Stimulated activated CD8-positive, alpha-beta memory T cell treated with anti-CD3 and anti-CD28 coated beads, Interleukin-15, amount 100 ng/mL, for 4 hours (primary cell): Measurements from ENCODE around the gene ZNF571.

Experiments used
- DNase-seq, 2 donors: peaks; one replicate each; pipeline ENCODE4 v3.0.0-alpha.2; 2020; ENCODE audit warnings: low read depth in 2 of 2

Gene ZNF571

GRCh38 chr19:37594304-37594981 lies at the start of gene ZNF571, which contains the start of gene ZNF540:
Gene ZNF571, minus strand, starts transcription at chr19:37594792. Its CDS starts 8,116 bp downstream, at chr19:37586676.
Gene ZNF540, plus strand, starts transcription at chr19:37594876. Its CDS starts 3,572 bp downstream, at chr19:37598448.
- peak; percentile 85 to 89 for DNase-seq

- DNase-seq, result no peak
Observed at GRCh38 chr19:37635076-37636056, 40.8 kb upstream of the ZNF571 start.

GRCh38 chr19:37594982-37595382 lies 390 bp upstream of the ZNF571 start:
- DNase-seq, result peak; percentile 34 to 42

GRCh38 chr19:37593996-37594303 lies 642 bp downstream of the ZNF571 start:
- DNase-seq, result no peak

GRCh38 chr19:37583340-37583739 lies 11.3 kb downstream of the ZNF571 start:
- no peak for DNase-seq

- no peak for DNase-seq
Observed at GRCh38 chr19:37572203-37572602, 22.4 kb downstream of the ZNF571 start.

GRCh38 chr19:37565370-37565669 lies 29.3 kb downstream of the ZNF571 start:
- DNase-seq, result no peak

- DNase-seq, result no peak
Observed at GRCh38 chr19:37564624-37565369, 29.8 kb downstream of the ZNF571 start.

GRCh38 chr19:37563518-37563917 lies 31.1 kb downstream of the ZNF571 start:
- no peak for DNase-seq

GRCh38 chr19:37551129-37551993 lies 43.2 kb downstream of the ZNF571 start:
- DNase-seq, result peak in 1 of 2 donors; percentile 4

GRCh38 chr19:37537391-37537947 lies 57.1 kb downstream of the ZNF571 start:
- DNase-seq, result no peak

- no peak for DNase-seq
Observed at GRCh38 chr19:37519890-37520289, 74.7 kb downstream of the ZNF571 start.
